COR-L47 (cell line): ENCODE measurements around the gene ATOH8.
"Not testable (repeated sequence)": the region's sequence is repeated elsewhere in the genome, so short reads cannot be mapped to it uniquely, and the experiment has no call there.

Source experiments
- DNase-seq: peaks from one replicate; lab custom pipeline; 2025; lab: John Stamatoyannopoulos, UW

ATOH8 gene

DNA sequence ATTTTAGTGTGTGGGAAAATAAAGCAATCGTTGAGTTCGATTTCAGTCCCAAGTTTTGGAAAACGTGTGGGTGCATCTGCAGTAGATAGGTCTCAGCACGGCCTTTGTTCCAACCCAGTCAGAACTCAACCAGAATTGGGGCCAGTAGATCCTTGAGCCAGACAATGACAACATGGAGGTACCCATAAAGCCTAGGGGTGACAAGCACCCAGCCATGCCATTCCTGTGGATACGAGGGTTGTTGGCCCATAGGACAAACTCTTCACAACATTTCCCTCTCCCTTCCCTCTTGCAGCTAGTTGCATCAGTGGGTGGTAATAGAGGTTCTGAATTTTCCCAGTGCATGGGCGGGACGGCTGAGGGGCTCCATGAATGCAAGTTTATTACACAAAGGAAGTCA lies 74.9 kb downstream of the ATOH8 start:
- no peak for DNase-seq

DNA sequence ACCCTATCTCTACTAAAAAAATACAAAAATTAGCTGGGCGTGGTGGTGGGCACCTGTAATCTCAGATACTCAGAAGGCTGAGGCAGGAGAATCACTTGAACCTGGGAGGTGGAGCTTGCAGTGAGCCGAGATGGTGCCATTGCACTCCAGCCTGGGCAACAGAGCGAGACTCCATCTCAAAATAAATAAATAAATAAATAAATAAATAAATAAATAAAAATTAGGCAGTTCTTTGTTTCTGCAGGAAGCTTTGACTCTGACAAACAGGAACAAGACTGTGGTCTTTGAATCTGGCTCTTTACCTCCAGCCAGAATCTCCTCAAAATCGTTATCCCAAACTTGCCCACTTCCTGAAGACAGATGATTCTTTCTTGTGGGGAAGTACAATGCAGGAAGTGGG lies 75.6 kb downstream of the ATOH8 start:
- DNase-seq, result not testable (repeated sequence)

DNA sequence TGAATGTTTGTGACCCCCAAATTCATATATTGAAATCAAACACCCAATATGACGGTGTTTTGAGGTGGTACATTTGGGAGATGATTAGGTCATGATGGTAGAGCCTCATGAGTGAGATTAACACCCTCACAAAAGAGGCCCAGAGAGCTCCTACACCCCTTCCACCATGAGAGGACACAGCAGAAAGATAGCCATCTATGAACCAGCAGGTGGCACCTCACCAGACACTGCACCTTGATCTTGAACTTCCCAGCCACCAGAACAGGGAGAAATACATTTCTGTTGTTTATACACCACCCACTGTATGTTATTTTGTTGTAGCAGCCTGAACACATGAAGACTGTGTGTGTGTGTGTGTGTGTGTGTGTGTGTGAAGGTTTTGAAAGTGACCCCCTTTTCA lies 76.9 kb downstream of the ATOH8 start:
- no peak for DNase-seq

DNA sequence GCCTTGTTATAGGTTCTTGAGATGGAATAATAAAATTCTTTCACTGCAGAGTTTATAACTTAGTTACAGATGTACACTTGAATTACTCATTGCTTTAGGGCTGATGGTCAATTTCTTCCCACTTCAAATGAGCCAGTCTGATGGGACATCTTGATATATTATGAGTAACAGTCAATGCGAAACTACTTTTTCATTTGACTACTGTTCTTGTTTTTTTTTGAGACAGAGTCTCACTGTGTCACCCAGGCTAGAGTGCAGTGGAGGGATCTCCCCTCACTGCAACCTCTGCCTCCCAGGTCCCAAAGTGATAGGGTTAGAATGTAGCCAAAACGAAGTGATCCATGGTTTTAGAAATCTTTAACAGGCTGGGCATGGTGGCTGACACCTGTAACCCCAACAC lies 77.9 kb downstream of the ATOH8 start:
- DNase-seq, result no peak

DNA sequence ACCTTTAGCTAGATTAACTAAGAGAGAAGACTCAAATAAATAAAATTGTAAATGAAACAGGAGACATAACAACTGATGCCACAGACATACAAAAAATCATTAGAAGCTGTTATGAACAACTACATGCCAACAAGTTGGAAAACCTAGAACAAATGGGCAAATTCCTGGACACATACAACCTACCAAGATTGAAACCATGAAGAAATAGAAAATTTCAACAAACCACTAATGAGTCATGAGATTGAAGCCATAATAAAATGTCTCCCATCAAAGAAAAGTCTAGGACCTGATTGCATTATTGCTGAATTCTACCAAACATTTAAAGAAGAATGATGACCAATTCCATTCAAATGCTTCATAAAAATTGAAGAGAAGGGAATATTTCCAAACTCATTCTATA lies 80.7 kb downstream of the ATOH8 start:
- no peak for DNase-seq
